GM12892 (cell line): Measurements from ENCODE around the gene FOXL2.

Source experiments
- POLR2A ChIP-seq: IDR thresholded peaks from 2 replicates; pipeline ENCODE4 v1.6.1; 2011; ENCODE audit warnings: low read depth, low read length, control low read depth
- TAF1 ChIP-seq: IDR thresholded peaks from 2 replicates; pipeline ENCODE4 v1.6.1; 2011; ENCODE audit warnings: low read depth, mild to moderate bottlenecking, control low read depth, low read length, borderline replicate concordance

GRCh38 chr3:138898708-138899107 lies 48.2 kb downstream of the FOXL2 start:
- TF ChIP-seq POLR2A (no peak), TAF1 (no peak)
